ENCODE measurements around the gene PTPRG.

PTPRG gene

DNA sequence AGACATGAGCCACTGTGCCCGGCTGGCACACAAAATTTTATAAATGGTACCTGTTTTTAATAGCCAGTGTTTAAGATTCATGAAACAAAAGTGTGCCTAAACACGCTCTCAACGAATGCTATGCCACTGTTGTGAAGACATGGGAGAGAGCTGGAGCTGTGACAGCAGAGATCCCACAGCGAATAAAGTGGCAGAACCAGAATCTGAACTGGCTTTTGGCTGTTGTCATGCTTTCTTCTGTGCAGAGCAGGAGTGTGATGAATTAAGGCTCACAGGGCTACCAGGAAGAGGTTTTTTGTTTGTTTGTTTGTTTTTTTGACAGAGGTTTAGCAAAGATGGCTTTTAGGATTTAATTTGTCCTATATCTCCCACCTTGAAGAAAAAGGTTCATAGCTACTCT is 14.5 kb downstream of the PTPRG start:
- no peak overlapping the region for H3K4me3 ChIP-seq (replicated peaks; ENCODE audit: low read depth, low read length)
- TF ChIP-seq, protein P1, sequence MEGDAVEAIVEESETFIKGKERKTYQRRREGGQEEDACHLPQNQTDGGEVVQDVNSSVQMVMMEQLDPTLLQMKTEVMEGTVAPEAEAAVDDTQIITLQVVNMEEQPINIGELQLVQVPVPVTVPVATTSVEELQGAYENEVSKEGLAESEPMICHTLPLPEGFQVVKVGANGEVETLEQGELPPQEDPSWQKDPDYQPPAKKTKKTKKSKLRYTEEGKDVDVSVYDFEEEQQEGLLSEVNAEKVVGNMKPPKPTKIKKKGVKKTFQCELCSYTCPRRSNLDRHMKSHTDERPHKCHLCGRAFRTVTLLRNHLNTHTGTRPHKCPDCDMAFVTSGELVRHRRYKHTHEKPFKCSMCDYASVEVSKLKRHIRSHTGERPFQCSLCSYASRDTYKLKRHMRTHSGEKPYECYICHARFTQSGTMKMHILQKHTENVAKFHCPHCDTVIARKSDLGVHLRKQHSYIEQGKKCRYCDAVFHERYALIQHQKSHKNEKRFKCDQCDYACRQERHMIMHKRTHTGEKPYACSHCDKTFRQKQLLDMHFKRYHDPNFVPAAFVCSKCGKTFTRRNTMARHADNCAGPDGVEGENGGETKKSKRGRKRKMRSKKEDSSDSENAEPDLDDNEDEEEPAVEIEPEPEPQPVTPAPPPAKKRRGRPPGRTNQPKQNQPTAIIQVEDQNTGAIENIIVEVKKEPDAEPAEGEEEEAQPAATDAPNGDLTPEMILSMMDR (IDR thresholded peaks at IDR 0.05; ENCODE audit: low read depth, low read length, missing control alignments): no peak
- no peak for DNase-seq (ENCODE audit: extremely low read depth, low read depth)

DNA sequence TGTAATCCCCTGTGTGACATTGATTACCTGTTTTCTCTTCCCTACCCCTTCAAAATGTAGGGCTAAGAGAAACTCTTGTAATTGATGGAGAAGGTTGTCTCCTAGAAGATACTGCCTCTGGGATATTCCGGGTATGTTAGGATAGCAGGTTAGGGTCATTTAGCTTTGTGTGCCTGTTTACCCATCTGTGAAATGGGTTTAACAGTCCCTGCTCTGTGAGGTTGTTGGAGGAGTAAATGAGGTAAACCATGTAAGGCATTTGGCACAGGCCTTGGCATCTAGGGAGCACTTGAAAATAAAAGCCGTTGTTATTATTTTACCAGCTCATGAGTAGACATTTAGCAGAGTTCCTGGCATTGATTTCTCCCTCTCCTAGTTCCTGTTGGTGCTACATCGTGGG is 16.4 kb downstream of the PTPRG start:
- H3K4me3 ChIP-seq (replicated peaks; ENCODE audit: low read depth, low read length): no peak overlapping the region
- DNase-seq (ENCODE audit: extremely low read depth, low read depth): no peak
- TF ChIP-seq, protein P1 (IDR thresholded peaks at IDR 0.05; ENCODE audit: low read depth, low read length, missing control alignments): no peak

DNA sequence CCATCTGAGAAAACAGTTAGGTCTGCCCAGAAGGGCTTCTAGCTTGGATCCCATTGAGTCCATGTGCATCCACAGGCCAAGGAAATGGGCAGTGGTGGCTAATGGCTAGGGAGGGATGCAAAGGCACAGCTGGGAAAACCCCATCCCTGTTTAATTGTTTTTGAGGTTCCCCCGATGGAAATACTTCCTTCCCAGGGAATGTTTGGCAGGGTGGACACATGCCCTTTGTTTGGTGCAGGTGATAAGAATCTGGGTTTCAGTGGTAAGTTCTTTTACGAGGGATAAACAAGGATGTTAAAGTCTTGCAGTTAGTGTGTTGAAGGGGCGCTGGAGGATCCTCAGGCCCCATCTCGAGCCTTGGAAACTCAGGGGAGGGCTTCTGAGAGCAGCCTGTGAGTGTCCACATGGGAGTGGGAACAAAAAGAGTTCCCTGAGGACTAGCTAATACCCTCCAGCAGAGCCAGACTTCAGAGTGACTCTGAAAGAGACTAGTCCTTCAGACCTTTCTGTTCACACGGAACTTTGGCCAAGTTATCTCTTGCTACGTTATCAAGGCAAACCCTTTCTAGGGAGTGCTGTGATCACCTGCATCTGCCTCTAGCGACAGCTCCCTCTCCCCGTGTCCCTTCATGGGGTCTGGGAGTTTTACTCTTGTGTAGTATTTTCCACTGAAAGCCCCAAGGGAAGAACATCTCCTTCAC is 17.4 kb downstream of the PTPRG start:
- TF ChIP-seq, protein P1 (IDR thresholded peaks at IDR 0.05; ENCODE audit: low read depth, low read length, missing control alignments): no peak
- DNase-seq (ENCODE audit: extremely low read depth, low read depth): no peak
- no peak overlapping the region for H3K4me3 ChIP-seq (replicated peaks; ENCODE audit: low read depth, low read length)

DNA sequence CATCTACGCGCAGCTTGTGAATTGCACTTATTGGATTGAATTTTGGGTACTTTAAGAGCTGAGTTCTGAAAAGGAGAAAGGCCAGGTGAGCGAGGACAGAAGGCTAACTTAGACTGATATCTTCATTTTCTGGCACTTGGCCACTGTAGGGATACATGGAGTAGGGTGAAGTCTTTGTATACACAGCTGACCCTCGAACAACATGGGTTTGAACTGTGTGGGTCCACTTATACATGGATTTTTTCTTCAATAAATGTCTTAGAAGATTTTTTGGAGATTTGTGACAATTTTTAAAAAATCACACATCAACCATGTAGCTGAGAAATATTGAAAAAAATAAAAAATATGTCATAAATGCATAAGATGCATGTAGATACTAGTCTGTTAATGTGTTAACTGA is 18.3 kb downstream of the PTPRG start:
- no peak overlapping the region for H3K4me3 ChIP-seq (replicated peaks; ENCODE audit: low read depth, low read length)
- TF ChIP-seq, protein P1 (IDR thresholded peaks at IDR 0.05; ENCODE audit: low read depth, low read length, missing control alignments): no peak
- no peak for DNase-seq (ENCODE audit: extremely low read depth, low read depth)

DNA sequence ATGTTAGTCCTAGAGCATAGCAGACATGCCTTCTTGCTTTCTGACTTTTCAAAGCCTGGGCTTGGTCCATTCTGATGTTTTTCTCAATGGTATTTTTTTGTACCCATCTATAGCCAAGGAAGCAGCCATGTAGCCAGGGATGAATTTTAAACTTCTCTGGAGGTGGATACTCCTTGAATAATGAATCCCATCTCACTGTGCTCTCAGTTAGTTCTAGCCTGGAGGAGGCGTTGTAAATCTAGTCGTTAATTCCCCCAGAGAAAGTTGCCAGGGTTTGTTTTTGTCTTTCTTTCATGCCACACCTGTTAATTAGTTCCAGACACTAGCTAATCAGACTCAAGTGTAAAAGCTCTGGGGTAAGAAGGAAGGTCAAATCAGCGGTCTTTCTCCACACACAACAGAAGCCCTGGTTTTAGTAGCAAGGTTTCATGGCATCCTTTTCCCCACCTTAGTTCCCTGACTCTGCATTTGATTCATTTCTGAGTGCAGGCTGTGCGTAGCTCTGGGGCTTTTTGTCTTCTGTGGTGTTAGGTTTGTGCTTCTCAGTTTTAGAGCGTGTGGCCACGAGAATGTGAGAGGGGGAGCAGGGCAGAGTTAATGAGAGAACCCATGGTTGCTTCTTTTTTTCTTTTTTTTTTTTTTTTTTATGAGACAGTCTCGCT is 19.7 kb downstream of the PTPRG start:
- DNase-seq (ENCODE audit: extremely low read depth, low read depth): no peak
- TF ChIP-seq, protein P1 (IDR thresholded peaks at IDR 0.05; ENCODE audit: low read depth, low read length, missing control alignments): no peak
- H3K4me3 ChIP-seq (replicated peaks; ENCODE audit: low read depth, low read length): no peak overlapping the region

DNA sequence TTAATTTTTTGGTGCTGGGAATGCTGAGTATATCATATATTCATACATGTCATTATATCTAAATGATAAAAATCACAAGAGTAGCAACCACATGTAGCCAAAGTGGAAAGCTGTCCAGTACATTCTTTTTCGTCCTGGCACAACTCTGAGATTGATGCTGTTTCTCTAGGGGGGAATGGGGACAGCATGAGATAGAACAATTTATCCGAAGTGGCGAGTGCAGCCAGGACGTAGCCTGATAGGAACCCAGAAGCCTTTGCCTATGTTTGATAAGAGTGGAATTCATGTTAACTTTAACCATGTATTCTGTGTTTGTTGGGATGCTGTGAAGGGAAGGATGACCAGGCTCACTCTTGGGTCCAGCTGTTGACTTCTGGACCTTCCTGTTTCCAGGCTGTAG is 20.9 kb downstream of the PTPRG start:
- TF ChIP-seq, protein P1 (IDR thresholded peaks at IDR 0.05; ENCODE audit: low read depth, low read length, missing control alignments): no peak
- no peak for DNase-seq (ENCODE audit: extremely low read depth, low read depth)
- no peak overlapping the region for H3K4me3 ChIP-seq (replicated peaks; ENCODE audit: low read depth, low read length)
